ENCODE results near the gene PCDHGC4. TPM values are rescaled to one million over a fixed set of nuclear protein-coding genes. Genes with fewer than 3 reads are reported as not detected.

Gene PCDHGC4
- total and polyA plus RNA-seq, 12 donors, result 0.03 to 6.1 (median 1.4) TPM

DNA sequence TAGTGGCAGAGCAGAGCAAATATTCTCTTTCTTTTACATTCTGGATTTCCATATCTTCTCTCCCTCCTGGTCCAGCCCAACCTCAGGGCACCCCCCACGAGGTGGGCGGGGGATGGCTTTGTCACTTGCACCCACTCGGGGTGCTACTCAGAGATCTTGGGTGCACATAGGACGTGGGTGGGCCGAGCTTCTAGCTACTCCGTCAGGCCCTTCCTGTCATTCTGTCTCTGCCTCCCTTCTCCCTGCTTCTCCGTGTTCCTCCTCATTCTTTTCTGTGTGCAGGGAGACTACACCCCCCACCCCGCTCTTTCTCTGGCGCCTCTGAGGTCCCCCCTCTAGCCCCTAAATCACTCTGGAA lies 23.6 kb downstream of the PCDHGC4 start:
- DNase-seq, result peak in 1 of 7 donors; percentile 52
- 26 to 51% (median 36%) methylated on average over 9 of the region's 9 CpGs for WGBS, 4 donors

DNA sequence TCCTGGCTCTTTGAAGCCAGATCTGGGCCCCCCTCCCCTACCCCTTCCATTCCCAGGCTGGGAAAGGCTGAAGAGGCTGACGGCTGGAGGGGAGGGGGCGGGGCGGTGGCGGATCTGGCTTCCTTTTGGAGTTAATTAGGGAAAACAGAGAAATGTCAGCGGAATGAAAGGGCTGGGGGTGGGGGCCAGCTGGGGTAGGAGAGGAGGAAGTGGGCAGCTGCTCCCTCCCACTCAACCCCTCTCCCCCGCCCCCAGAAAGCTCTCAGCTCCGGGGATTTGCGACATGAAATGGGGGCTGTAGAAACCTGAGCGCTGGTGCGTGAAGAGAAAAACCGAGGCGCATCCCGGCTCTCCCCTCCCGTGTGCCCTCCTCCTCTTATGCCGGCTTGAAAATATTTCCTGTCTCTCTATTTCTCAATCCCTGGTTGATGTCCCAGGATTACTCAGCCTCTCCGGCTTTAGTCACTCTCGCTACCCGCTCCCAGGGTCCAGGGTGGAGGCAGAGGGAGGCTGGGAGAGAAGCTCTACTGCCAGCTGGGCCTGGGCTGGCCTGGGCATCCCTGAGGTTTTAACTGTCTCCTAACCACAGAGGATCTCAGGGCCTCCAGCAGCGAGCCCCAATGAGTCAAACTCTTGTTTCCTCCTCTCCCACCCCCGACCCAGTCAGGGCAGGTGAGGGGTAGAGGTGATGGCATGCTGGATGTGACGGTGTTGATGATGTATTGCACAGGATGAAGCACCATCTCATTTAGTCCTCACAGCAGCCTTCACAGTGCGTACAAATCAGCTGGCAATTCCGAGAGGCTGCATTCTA lies 24.2 kb downstream of the PCDHGC4 start:
- intact Hi-C loops (cut with DNase I), result no loop called here
- WGBS, 4 donors, result 18 to 24% (median 22%) methylated on average over 9 to 23 of the region's 23 CpGs
- Histone ChIP-seq H3K4me1 (replicated peaks in 1 of 2) (peaks cover 17 to 35% of the 10 kb centered on the region in 2 donors), H3K36me3 (replicated peaks in 1 of 2) (peaks cover 0 to 33% of the 10 kb centered on the region in 2 donors), H3K9me3 (replicated peaks in 1 of 3) (no peaks in the 10 kb centered on the region), H3K27ac (peak overlapping the region; percentile 78 to 95 (median 93)), H3K27me3 (no peaks in the 10 kb centered on the region), H3K4me3 (peak overlapping the region in 2 of 4 donors; percentile 21 to 44)
- TF ChIP-seq POLR2A (IDR thresholded peaks at IDR 0.05), result peak in 1 of 2 donors; percentile 69
- TF ChIP-seq, protein P1, sequence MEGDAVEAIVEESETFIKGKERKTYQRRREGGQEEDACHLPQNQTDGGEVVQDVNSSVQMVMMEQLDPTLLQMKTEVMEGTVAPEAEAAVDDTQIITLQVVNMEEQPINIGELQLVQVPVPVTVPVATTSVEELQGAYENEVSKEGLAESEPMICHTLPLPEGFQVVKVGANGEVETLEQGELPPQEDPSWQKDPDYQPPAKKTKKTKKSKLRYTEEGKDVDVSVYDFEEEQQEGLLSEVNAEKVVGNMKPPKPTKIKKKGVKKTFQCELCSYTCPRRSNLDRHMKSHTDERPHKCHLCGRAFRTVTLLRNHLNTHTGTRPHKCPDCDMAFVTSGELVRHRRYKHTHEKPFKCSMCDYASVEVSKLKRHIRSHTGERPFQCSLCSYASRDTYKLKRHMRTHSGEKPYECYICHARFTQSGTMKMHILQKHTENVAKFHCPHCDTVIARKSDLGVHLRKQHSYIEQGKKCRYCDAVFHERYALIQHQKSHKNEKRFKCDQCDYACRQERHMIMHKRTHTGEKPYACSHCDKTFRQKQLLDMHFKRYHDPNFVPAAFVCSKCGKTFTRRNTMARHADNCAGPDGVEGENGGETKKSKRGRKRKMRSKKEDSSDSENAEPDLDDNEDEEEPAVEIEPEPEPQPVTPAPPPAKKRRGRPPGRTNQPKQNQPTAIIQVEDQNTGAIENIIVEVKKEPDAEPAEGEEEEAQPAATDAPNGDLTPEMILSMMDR (IDR thresholded peaks at IDR 0.05), result no peak
- DNase-seq, result peak; percentile 67 to 91 (median 83)

More for the DNA sequence above, 23.6 kb downstream of the PCDHGC4 start:
- H3K4me1 ChIP-seq (replicated peaks in 1 of 2), result peaks cover 15 to 32% of the 10 kb centered on the region in 2 donors
- no peaks in the 10 kb centered on the region for H3K27me3 ChIP-seq
- intact Hi-C loops (cut with DNase I), result no loop called here
- no peaks in the 10 kb centered on the region for H3K9me3 ChIP-seq (replicated peaks in 1 of 3)
- peaks cover 0 to 33% of the 10 kb centered on the region in 2 donors for H3K36me3 ChIP-seq (replicated peaks in 1 of 2)
- TF ChIP-seq, protein P1 (IDR thresholded peaks at IDR 0.05), result no peak
- no peak for TF ChIP-seq POLR2A (IDR thresholded peaks at IDR 0.05)
- H3K4me3 ChIP-seq, result peak overlapping the region in 2 of 4 donors; percentile 21 to 44
- H3K27ac ChIP-seq, result peak overlapping the region; percentile 78 to 95 (median 93)

DNA sequence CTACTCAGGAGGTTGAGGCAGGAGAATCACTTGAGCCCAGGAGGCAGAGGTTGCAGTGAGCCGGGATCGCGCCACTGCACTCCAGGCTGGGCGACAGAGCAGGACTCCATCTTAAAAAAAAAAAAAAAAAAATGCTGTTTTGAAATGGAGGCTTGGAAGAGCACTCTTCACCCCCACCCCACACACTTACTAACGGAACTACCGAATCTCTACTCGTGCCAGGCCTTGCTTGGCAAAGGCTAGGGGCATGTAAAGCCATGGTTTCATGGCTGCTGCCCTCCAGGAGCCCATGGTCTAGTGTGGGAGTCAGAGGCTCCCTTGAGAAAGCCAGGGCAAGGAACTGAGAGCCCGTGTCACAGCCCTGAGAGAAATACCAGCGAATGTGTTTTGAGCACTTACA lies 25.3 kb downstream of the PCDHGC4 start:
- 87 to 95% (median 94%) methylated on average over 9 of the region's 9 CpGs for WGBS, 4 donors
- Histone ChIP-seq H3K27ac (peak overlapping the region in 3 of 5 donors; percentile 93 to 95 (median 94)), H3K4me3 (no peak overlapping the region), H3K4me1 (replicated peaks in 1 of 2) (peaks cover 28 to 46% of the 10 kb centered on the region in 2 donors), H3K36me3 (replicated peaks in 1 of 2) (peaks cover 0 to 33% of the 10 kb centered on the region in 2 donors), H3K9me3 (replicated peaks in 1 of 3) (no peaks in the 10 kb centered on the region), H3K27me3 (no peaks in the 10 kb centered on the region)
- peak in 1 of 7 donors; percentile 31 for DNase-seq
- TF ChIP-seq, protein P1 (IDR thresholded peaks at IDR 0.05), result no peak
- no peak for TF ChIP-seq POLR2A (IDR thresholded peaks at IDR 0.05)
- intact Hi-C loops (cut with DNase I), result no loop called here

DNA sequence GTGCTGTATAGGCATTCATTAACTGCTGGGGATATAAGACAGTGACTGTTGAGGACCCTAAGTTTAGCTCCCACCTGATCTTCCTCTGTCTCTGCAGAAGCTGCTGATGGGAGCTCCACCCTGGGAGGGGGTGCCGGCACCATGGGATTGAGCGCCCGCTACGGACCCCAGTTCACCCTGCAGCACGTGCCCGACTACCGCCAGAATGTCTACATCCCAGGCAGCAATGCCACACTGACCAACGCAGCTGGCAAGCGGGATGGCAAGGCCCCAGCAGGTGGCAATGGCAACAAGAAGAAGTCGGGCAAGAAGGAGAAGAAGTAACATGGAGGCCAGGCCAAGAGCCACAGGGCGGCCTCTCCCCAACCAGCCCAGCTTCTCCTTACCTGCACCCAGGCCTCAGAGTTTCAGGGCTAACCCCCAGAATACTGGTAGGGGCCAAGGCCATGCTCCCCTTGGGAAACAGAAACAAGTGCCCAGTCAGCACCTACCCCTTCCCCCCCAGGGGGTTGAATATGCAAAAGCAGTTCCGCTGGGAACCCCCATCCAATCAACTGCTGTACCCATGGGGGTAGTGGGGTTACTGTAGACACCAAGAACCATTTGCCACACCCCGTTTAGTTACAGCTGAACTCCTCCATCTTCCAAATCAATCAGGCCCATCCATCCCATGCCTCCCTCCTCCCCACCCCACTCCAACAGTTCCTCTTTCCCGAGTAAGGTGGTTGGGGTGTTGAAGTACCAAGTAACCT lies 26.2 kb downstream of the PCDHGC4 start:
- H3K9me3 ChIP-seq (replicated peaks in 1 of 3), result no peaks in the 10 kb centered on the region
- intact Hi-C loops (cut with DNase I), result no loop called here
- no peaks in the 10 kb centered on the region for H3K27me3 ChIP-seq
- WGBS, 4 donors, result 86 to 95% (median 88%) methylated on average over 14 of the region's 14 CpGs
- H3K27ac ChIP-seq, result peak overlapping the region in 2 of 5 donors; percentile 94 to 95
- no peak overlapping the region for H3K4me3 ChIP-seq
- TF ChIP-seq POLR2A (IDR thresholded peaks at IDR 0.05), result no peak
- TF ChIP-seq, protein P1 (IDR thresholded peaks at IDR 0.05), result no peak
- H3K36me3 ChIP-seq (replicated peaks in 1 of 2), result peaks cover 0 to 27% of the 10 kb centered on the region in 2 donors
- H3K4me1 ChIP-seq (replicated peaks in 1 of 2), result peaks cover 30 to 55% of the 10 kb centered on the region in 2 donors
- DNase-seq, result peak in 1 of 7 donors; percentile 53

Measured in adrenal gland (tissue), 12 donors.